SK-N-SH (cell line): ENCODE measurements around the gene ZNHIT2. TPM values are rescaled to one million over a fixed set of nuclear protein-coding genes. Genes with fewer than 3 reads are reported as not detected.

Experiments
- CTCF ChIA-PET: fragments of 300-600, 350-600 bp; formaldehyde crosslinking; extraction: SDS; loops from one replicate; lab custom pipeline; 2021; lab: Yijun Ruan, JAX
- POLR2A ChIA-PET: fragments of 350-600 bp; sonication (Branson Sonifier 250); formaldehyde crosslinking; extraction: SDS; loops from one replicate; lab custom pipeline; 2020; ENCODE audit warnings: antibody characterized with exemption, inconsistent platforms; lab: Yijun Ruan, JAX
- DNase-seq: peaks from one replicate; pipeline ENCODE4 v3.0.0; 2012
- H2AFZ ChIP-seq: fragments of 200-600 bp; sonication (generic); 2 replicates; pipeline ENCODE4 v1.8.1; 2016; ENCODE audit warnings: antibody characterized with exemption, mild to moderate bottlenecking, low read depth
- H3F3A ChIP-seq: fragments of 200-600 bp; sonication (generic); replicated peaks from 2 replicates; pipeline ENCODE3; 2016; ENCODE audit warnings: antibody characterized with exemption, mild to moderate bottlenecking; ENCODE audit not compliant: insufficient read depth
- H3K27ac ChIP-seq, 2 experiments: fragments of 200-500 bp in 1 of 2; fragments of 200-600 bp in 1 of 2; sonication (Bioruptor generic) in 1 of 2; sonication (generic), shearing (Covaris generic) in 1 of 2; 2 replicates each; pipeline versions ENCODE4 v1.5.1 to v1.6.1; 2014 to 2016; ENCODE audit warnings: low read depth in 2 of 2, inconsistent platforms in 1 of 2, low read length in 1 of 2, mild to moderate bottlenecking in 1 of 2, mixed read lengths in 1 of 2
- H3K27me3 ChIP-seq: fragments of 200-600 bp; sonication (generic), shearing (Covaris generic); 2 replicates; pipeline ENCODE4 v1.6.1; 2016; ENCODE audit warnings: mixed run types; ENCODE audit not compliant: insufficient read depth
- H3K36me3 ChIP-seq, 2 experiments: fragments of 200-500 bp in 1 of 2; fragments of 200-600 bp in 1 of 2; sonication (Bioruptor generic) in 1 of 2; sonication (generic) in 1 of 2; replicated peaks in 1 of 2; 2 replicates each; pipeline versions ENCODE3 to v1.5.1; 2014 to 2016; ENCODE audit warnings: low read length in 1 of 2, mild to moderate bottlenecking in 1 of 2; ENCODE audit not compliant: insufficient read depth in 2 of 2, control insufficient read depth in 1 of 2
- H3K4me1 ChIP-seq, 2 experiments: fragments of 200-500 bp in 1 of 2; fragments of 200-600 bp in 1 of 2; sonication (Bioruptor generic) in 1 of 2; sonication (generic), shearing (Covaris generic) in 1 of 2; 2 replicates each; pipeline versions ENCODE4 v1.5.1 to v1.6.1; 2014 to 2016; ENCODE audit warnings: low read depth in 1 of 2, low read length in 1 of 2, mixed run types in 1 of 2; ENCODE audit not compliant: insufficient read depth in 2 of 2, control insufficient read depth in 1 of 2
- H3K4me2 ChIP-seq: fragments of 200-600 bp; sonication (generic), shearing (Covaris generic); 2 replicates; pipeline ENCODE4 v1.6.1; 2017; ENCODE audit warnings: mixed run types
- H3K4me3 ChIP-seq, 2 experiments: fragments of 200-500 bp in 1 of 2; fragments of 200-600 bp in 1 of 2; sonication (Bioruptor generic) in 1 of 2; sonication (generic), shearing (Covaris generic) in 1 of 2; 2 replicates each; pipeline versions ENCODE4 v1.5.1 to v1.8.1; 2014 to 2016; ENCODE audit warnings: low read depth in 2 of 2, inconsistent platforms in 1 of 2, low read length in 1 of 2, mild to moderate bottlenecking in 1 of 2, mixed read lengths in 1 of 2, moderate library complexity in 1 of 2
- H3K79me2 ChIP-seq: fragments of 200-600 bp; sonication (generic); 2 replicates; pipeline ENCODE4 v1.8.1; 2017; ENCODE audit warnings: mild to moderate bottlenecking; ENCODE audit not compliant: insufficient read depth
- H3K9ac ChIP-seq: fragments of 200-600 bp; sonication (generic); 2 replicates; pipeline ENCODE4 v1.6.1; 2017; ENCODE audit warnings: mixed run types
- H3K9me2 ChIP-seq: fragments of 200-600 bp; sonication (generic); 2 replicates; pipeline ENCODE4 v1.6.1; 2017; ENCODE audit warnings: mixed run types
- H3K9me3 ChIP-seq: fragments of 200-600 bp; sonication (generic); 2 replicates; pipeline ENCODE4 v1.6.1; 2017; ENCODE audit warnings: mixed run types, mild to moderate bottlenecking, moderate library complexity
- H4K20me1 ChIP-seq: fragments of 200-600 bp; sonication (generic); 2 replicates; pipeline ENCODE4 v1.6.1; 2017; ENCODE audit warnings: mild to moderate bottlenecking, mixed run types; ENCODE audit not compliant: insufficient read depth
- CTCF ChIP-seq: fragments of 200-600 bp; sonication (generic); IDR thresholded peaks from 2 replicates; pipeline ENCODE4 v1.6.1; 2017; ENCODE audit warnings: antibody characterized with exemption, mild to moderate bottlenecking, moderate library complexity
- ELF1 ChIP-seq: IDR thresholded peaks from 2 replicates; pipeline ENCODE4 v1.4.0; 2012
- EP300 ChIP-seq, 2 experiments: IDR thresholded peaks; 2 replicates each; pipeline versions ENCODE4 v1.4.0 to v1.6.1; 2012; ENCODE audit warnings: borderline replicate concordance in 1 of 2, low read depth in 1 of 2, low read length in 1 of 2
- FOXJ3 ChIP-seq: sonication (generic); formaldehyde crosslinking; IDR thresholded peaks from 2 replicates; pipeline ENCODE4 v1.5.1; 2020; ENCODE audit warnings: mild to moderate bottlenecking, missing genetic modification reagents
- JUND ChIP-seq: IDR thresholded peaks from 2 replicates; pipeline ENCODE4 v1.4.0; 2012
- MAX ChIP-seq: IDR thresholded peaks from 2 replicates; pipeline ENCODE4 v1.4.0; 2012; ENCODE audit warnings: low read depth
- NFIC ChIP-seq: IDR thresholded peaks from 2 replicates; pipeline ENCODE4 v1.4.0; 2012; ENCODE audit warnings: borderline replicate concordance
- RAD21 ChIP-seq: IDR thresholded peaks from 2 replicates; pipeline ENCODE4 v1.6.1; 2012; ENCODE audit warnings: mild to moderate bottlenecking, low read length
- RFX5 ChIP-seq: IDR thresholded peaks from 2 replicates; pipeline ENCODE4 v1.6.1; 2012; ENCODE audit warnings: mild to moderate bottlenecking, improper control_type of control experiment, low read length
- RXRA ChIP-seq: IDR thresholded peaks from 2 replicates; pipeline ENCODE4 v1.4.0; 2012; ENCODE audit warnings: low read depth, mild to moderate bottlenecking, borderline replicate concordance
- TAF1 ChIP-seq: IDR thresholded peaks from 2 replicates; pipeline ENCODE4 v1.6.1; 2012; ENCODE audit warnings: low read depth, mild to moderate bottlenecking, low read length, moderate library complexity, borderline replicate concordance
- USF1 ChIP-seq: IDR thresholded peaks from 2 replicates; pipeline ENCODE4 v1.4.0; 2012; ENCODE audit warnings: low read depth, borderline replicate concordance
- USF2 ChIP-seq: fragments of 150-350 bp; IDR thresholded peaks from 2 replicates; pipeline ENCODE4 v1.6.1; 2017; ENCODE audit warnings: antibody characterized with exemption, low read length, low read depth, borderline replicate concordance
- WGBS: methylation state at CpG from one replicate; pipeline ENCODE4 v1.1.6; 2017; ENCODE audit warnings: low lambda C conversion rate; 5-methylcytosine and 5-hydroxymethylcytosine counted together
- polyA plus RNA-seq, 3 experiments: library from polyadenylated mRNA; depleted of rRNA; stranded (reverse); fragments of >200 nt; gene quantifications; 2 replicates each; pipeline ENCODE4 v1.2.3, GENCODE V29; 2012
- TF ChIP-seq, protein P1 (sequence below): IDR thresholded peaks from 2 replicates; pipeline ENCODE4; 2012
- TF ChIP-seq, protein P2 (sequence below): fragments of 150-350 bp; IDR thresholded peaks from 2 replicates; pipeline ENCODE4 v1.6.1; 2016; ENCODE audit warnings: mild to moderate bottlenecking, low read depth, low read length

Gene ZNHIT2
- polyA plus RNA-seq, 1 of the 3 experiments (the other 2 are of a cell fraction): 5.6 TPM

- 68% methylated on average over 2 of the region's 4 CpGs for WGBS
- Histone ChIP-seq H4K20me1 (no peaks in the 10 kb centered on the region; the same call in 1 of the 2 replicates), H3K9ac (no peak overlapping the region), H3K9me2 (no peaks in the 10 kb centered on the region), H3K27me3 (no peaks in the 10 kb centered on the region), H3K36me3 (no peaks in the 10 kb centered on the region), H3K4me3 (no peak overlapping the region), H3K4me2 (no peak overlapping the region), H2AFZ (no peak overlapping the region), H3F3A (peaks cover 2% of the 10 kb centered on the region), H3K79me2 (no peaks in the 10 kb centered on the region), H3K4me1 (no peaks in the 10 kb centered on the region), H3K9me3 (no peaks in the 10 kb centered on the region), H3K27ac (no peak overlapping the region)
- TF ChIP-seq, protein P1, sequence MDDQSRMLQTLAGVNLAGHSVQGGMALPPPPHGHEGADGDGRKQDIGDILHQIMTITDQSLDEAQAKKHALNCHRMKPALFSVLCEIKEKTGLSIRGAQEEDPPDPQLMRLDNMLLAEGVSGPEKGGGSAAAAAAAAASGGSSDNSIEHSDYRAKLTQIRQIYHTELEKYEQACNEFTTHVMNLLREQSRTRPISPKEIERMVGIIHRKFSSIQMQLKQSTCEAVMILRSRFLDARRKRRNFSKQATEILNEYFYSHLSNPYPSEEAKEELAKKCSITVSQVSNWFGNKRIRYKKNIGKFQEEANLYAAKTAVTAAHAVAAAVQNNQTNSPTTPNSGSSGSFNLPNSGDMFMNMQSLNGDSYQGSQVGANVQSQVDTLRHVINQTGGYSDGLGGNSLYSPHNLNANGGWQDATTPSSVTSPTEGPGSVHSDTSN: no peak
- TF ChIP-seq ELF1 (no peak), MAX (no peak), EP300 (IDR thresholded peaks at IDR 0.05; ENCODE audit: borderline replicate concordance in 1 of 2, low read depth in 1 of 2, low read length in 1 of 2) (no peak), RAD21 (no peak), NFIC (no peak), FOXJ3 (CRISPR knock-in tag) (no peak), USF2 (no peak), RFX5 (no peak), USF1 (no peak), JUND (no peak)
- TF ChIP-seq, protein P2, sequence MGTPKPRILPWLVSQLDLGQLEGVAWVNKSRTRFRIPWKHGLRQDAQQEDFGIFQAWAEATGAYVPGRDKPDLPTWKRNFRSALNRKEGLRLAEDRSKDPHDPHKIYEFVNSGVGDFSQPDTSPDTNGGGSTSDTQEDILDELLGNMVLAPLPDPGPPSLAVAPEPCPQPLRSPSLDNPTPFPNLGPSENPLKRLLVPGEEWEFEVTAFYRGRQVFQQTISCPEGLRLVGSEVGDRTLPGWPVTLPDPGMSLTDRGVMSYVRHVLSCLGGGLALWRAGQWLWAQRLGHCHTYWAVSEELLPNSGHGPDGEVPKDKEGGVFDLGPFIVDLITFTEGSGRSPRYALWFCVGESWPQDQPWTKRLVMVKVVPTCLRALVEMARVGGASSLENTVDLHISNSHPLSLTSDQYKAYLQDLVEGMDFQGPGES: no peak
- no peak for DNase-seq
- ChIA-PET POLR2A (no interaction called here), CTCF (interaction anchor here (1.3 kb wide), 1 partner anchor 58 kb away, joined by 3 read pairs; the partner anchor contains the start of gene ARL2)
Observed at GRCh38 chr11:65071907-65072630, 45.4 kb downstream of the ZNHIT2 start.

DNA sequence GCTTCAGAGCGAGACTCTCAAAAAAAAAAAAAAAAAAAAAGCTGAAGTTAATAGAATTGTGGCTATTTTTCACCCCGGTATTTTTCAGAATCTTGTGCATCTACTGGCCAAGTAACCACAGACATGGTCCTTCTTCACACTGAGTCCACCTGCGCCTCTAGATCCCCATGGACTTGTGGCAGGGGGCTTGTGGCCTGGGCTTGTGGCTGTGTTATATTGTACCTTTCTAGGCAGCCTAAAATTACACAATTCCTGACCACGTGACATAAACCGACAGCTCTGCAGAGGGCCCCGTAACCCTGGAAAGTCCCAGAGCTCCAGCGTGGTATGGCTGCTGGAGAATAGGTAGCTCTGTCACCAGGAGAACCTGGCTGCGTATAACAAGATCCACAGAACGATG lies 48.3 kb downstream of the ZNHIT2 start:
- WGBS: 71% methylated on average over 9 of the region's 9 CpGs
- Histone ChIP-seq H3F3A (no peaks in the 10 kb centered on the region), H3K4me3 (no peak overlapping the region), H3K9me3 (no peaks in the 10 kb centered on the region), H4K20me1 (no peaks in the 10 kb centered on the region), H3K79me2 (no peaks in the 10 kb centered on the region), H3K27me3 (no peaks in the 10 kb centered on the region), H3K36me3 (no peaks in the 10 kb centered on the region), H3K9me2 (no peaks in the 10 kb centered on the region), H3K4me1 (no peaks in the 10 kb centered on the region; a peak in 1 of 4 replicates), H2AFZ (no peak overlapping the region), H3K27ac (no peak overlapping the region), H3K9ac (no peak overlapping the region), H3K4me2 (no peak overlapping the region)
- no peak for DNase-seq
- POLR2A ChIA-PET: no interaction called here
- CTCF ChIA-PET: interaction anchor here (1.1 to 1.8 kb wide), 2 partner anchors 9 to 55 kb away, joined by 3 to 5 read pairs; partner anchors contain the start of gene ARL2
- TF ChIP-seq CTCF (no peak), TAF1 (no peak), RXRA (no peak)
